Brain microvascular endothelial cell (primary cell): Measurements from ENCODE around the gene USP49.

Experiments used
- DNase-seq: peaks from one replicate; pipeline ENCODE4 v3.0.0-alpha.2; 2020
- H3K27ac ChIP-seq: fragments of 250-450 bp; sonication (Bioruptor Pico); 2 replicates; pipeline ENCODE4 v1.5.1; 2020; ENCODE audit warnings: mild to moderate bottlenecking, moderate library complexity
- H3K27me3 ChIP-seq: fragments of 250-450 bp; sonication (Bioruptor Pico); replicated peaks from 2 replicates; pipeline ENCODE4 v1.5.1; 2020; ENCODE audit warnings: mild to moderate bottlenecking
- H3K36me3 ChIP-seq: fragments of 250-450 bp; sonication (Bioruptor Pico); replicated peaks from 2 replicates; pipeline ENCODE4 v1.5.1; 2020; ENCODE audit warnings: mild to moderate bottlenecking
- H3K4me3 ChIP-seq: 2 replicates; pipeline ENCODE4 v1.5.1; 2011; ENCODE audit warnings: low read depth, mild to moderate bottlenecking, control low read depth, low read length, moderate library complexity
- in situ Hi-C: cut with HindIII; loops from 2 replicates; pipeline ENCODE4 v1.10.0; 2017; ENCODE audit warnings: low sequenced_read_pairs, low pct_ligation_motif_present
- TF ChIP-seq, protein P1 (sequence below): IDR thresholded peaks from 2 replicates; pipeline ENCODE4 v1.5.1; 2011; ENCODE audit warnings: low read depth, mild to moderate bottlenecking, moderate library complexity, low read length, control low read depth, inconsistent platforms; ENCODE audit errors: missing control alignments

Gene USP49

GRCh38 chr6:41740366-41741162 is 154.6 kb downstream of the USP49 start:
- TF ChIP-seq, protein P1, sequence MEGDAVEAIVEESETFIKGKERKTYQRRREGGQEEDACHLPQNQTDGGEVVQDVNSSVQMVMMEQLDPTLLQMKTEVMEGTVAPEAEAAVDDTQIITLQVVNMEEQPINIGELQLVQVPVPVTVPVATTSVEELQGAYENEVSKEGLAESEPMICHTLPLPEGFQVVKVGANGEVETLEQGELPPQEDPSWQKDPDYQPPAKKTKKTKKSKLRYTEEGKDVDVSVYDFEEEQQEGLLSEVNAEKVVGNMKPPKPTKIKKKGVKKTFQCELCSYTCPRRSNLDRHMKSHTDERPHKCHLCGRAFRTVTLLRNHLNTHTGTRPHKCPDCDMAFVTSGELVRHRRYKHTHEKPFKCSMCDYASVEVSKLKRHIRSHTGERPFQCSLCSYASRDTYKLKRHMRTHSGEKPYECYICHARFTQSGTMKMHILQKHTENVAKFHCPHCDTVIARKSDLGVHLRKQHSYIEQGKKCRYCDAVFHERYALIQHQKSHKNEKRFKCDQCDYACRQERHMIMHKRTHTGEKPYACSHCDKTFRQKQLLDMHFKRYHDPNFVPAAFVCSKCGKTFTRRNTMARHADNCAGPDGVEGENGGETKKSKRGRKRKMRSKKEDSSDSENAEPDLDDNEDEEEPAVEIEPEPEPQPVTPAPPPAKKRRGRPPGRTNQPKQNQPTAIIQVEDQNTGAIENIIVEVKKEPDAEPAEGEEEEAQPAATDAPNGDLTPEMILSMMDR = no peak
- H3K27me3 ChIP-seq = no peaks in the 10 kb centered on the region
- no peak for DNase-seq
- no peak overlapping the region for H3K4me3 ChIP-seq
- no peaks in the 10 kb centered on the region for H3K36me3 ChIP-seq
- H3K27ac ChIP-seq = no peak overlapping the region
- in situ Hi-C loops = no loop called here
